ENCODE results near the gene PAQR5.
"Not testable (repeated sequence)": the region's sequence is repeated elsewhere in the genome, so short reads cannot be mapped to it uniquely, and the experiment has no call there.

Gene PAQR5

DNA sequence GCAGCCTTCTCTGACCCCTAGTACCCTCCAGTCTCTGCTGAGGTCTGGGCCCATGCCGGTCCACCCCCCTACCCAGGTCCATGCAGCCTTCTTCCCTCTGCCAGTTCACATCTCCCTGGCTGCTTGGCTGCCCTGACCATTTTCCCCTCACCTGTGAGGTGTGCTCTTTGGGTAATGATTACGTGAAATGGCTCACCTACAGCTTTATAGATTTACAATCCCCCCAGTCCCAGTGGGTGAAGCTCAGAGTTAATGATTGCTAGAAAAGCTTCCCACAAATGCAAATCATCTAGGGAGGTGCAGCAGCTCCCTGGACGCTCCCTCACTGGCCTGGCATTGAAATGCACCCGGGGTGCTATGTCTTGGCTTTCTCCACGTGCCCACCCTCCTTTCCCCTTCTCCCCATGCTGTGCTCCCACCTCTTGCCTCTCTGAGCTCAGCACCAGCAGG is 18.7 kb downstream of the PAQR5 start:
- FAIRE-seq, result no peak

DNA sequence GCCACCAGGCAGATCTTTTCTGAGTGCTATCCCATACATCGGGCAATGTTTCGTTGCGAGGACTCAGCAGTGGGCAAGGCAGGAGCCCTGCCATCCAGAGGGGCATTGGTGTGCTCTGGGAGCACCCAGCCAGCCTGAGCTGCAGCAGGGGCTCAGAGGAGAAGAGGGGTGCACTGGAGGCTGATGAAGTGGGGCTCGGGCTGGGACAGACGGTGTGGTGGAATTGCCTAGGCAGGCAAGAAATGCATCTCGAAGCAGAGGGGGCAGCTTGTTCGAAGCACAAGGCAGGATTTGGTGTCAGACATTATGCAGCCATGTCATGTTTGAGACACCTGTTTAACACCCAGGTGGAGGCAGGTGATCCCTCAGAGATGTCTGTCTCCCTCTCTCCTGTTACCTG is 19.3 kb downstream of the PAQR5 start:
- no peak for FAIRE-seq

- no peak for FAIRE-seq
Measured at GRCh38 chr15:69319384-69320375, 21.0 kb downstream of the PAQR5 start.

DNA sequence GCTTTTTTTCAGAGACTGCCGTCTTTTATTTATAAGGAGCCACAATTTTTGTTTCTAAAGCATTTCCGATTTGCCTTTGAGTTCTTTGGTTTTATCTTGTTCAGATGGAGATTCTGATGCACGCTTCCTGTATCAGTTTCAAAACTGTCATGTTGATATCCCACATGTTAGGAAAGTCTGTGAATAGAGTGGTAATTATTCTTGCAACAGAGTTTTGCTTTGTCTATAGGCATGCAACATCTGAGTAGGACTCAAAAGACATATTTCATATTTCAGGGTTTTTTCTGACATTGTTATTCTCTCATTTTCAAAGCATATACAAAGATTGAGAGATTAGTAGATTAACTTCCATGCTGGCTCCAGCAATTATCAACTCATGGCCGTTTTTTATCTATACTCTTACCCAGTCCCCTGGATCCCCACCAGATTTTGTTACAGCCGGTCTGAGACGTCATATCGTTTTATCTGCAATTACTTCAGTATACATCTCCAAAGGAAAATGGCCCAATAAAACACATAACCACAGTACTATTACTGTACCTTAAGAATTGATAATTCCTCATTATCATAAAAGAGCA is 22.4 kb downstream of the PAQR5 start:
- FAIRE-seq, result no peak

- FAIRE-seq, result no peak
Measured at GRCh38 chr15:69323893-69324430, 25.2 kb downstream of the PAQR5 start.

- FAIRE-seq, result no peak
Measured at GRCh38 chr15:69324565-69324964, 25.9 kb downstream of the PAQR5 start.

- FAIRE-seq, result no peak
Measured at GRCh38 chr15:69325456-69325971, 26.8 kb downstream of the PAQR5 start.

- FAIRE-seq, result no peak
Measured at GRCh38 chr15:69328080-69328479, 29.4 kb downstream of the PAQR5 start.

GRCh38 chr15:69328739-69329138 is 30.0 kb downstream of the PAQR5 start:
- FAIRE-seq, result no peak

GRCh38 chr15:69337138-69337537 is 38.4 kb downstream of the PAQR5 start:
- FAIRE-seq, result no peak

GRCh38 chr15:69338535-69339213 is 40.0 kb downstream of the PAQR5 start:
- FAIRE-seq, result no peak

GRCh38 chr15:69339214-69339543 is 40.5 kb downstream of the PAQR5 start:
- FAIRE-seq, result not testable (repeated sequence)

DNA sequence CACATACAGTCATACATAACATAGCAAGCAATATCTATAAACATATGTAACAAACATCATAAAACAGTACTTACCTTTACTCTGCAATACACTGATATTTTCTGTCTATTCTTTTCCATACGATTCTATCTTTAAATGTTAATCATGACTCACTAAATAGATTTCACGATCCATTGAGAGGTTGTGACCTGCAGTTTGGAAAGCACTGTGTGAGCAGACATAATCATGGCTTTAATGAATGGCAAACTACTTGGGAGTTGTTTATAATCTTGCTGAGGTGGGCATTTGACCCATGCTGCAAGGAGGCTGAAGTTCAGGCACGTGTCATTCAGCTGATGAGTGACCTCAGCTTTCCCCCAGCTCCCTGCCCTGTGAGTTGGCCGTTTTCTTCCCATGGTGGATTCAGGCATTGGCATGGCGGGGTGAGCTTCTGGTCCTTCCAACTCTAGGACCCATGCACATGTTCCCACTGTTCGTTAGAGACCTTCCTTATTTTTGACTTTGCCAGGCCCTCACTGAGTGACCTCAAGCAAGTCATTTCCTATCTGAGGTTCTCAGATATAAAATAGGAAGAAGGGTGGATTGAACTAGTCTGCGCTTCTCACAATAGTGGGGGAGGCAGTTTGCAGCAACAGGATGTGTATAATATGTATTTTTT is 41.7 kb downstream of the PAQR5 start:
- FAIRE-seq, result no peak

DNA sequence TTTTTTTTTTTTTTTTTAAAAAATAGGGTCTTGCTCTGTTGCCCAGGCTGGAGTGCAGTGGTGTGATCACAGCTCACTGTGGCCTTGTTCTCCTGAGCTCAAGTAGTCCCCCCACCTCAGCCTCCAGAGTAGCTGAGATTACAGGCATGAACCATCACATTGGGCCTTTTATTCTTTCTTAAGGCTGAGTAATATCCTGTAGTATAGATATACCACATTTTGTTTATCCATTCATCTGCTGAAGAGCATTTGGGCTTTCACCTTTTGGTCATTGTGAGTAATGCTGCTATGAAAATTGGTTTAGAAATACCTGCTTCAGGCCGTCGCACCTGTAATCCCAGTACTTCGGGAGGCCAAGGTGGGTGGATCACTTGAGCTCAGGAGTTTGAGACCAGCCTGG is 42.6 kb downstream of the PAQR5 start:
- no peak for FAIRE-seq

- FAIRE-seq, result no peak
Measured at GRCh38 chr15:69342460-69343076, 43.9 kb downstream of the PAQR5 start.

- no peak for FAIRE-seq
Measured at GRCh38 chr15:69343133-69343532, 44.4 kb downstream of the PAQR5 start.

DNA sequence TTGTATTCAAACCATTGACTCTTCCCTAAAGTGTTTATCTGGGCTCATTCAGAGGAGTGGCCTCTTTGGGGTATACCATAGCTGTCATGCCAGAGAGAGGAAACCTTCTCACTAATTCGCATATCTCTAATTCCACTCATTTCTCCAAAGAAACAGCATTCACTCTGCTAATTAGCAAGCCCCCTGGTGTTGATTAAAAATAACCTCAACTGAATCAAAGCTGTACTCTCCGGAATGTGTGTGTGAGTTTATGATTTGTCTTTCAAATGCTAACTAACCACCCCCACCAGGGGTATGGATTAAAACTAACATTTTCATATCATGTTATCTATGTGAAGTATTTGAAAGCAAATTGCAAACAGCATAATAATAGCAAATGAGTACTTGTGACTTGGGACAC is 45.5 kb downstream of the PAQR5 start:
- no peak for FAIRE-seq

- FAIRE-seq, result no peak
Measured at GRCh38 chr15:69346112-69346511, 47.4 kb downstream of the PAQR5 start.

- no peak for FAIRE-seq
Measured at GRCh38 chr15:69351333-69351732, 52.6 kb downstream of the PAQR5 start.

DNA sequence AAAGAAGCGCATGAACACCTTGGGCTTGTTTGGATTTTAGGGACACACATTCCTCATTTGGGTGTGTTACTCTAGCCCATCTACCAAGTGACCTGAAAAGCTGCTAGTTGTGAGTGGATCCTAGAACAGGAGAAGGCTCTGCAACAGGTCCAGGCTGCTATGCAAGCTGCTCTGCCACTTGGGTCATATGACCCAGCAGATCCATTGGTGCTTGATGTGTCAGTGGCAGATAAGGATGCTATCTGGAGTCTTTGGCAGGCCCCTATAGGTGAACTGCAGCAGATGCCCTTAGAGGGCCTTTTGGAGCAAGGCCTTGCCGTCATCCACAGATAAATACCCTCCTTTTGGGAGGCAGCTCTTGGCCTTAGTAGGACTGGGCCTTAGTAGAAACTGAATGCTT is 53.2 kb downstream of the PAQR5 start:
- FAIRE-seq, result no peak

DNA sequence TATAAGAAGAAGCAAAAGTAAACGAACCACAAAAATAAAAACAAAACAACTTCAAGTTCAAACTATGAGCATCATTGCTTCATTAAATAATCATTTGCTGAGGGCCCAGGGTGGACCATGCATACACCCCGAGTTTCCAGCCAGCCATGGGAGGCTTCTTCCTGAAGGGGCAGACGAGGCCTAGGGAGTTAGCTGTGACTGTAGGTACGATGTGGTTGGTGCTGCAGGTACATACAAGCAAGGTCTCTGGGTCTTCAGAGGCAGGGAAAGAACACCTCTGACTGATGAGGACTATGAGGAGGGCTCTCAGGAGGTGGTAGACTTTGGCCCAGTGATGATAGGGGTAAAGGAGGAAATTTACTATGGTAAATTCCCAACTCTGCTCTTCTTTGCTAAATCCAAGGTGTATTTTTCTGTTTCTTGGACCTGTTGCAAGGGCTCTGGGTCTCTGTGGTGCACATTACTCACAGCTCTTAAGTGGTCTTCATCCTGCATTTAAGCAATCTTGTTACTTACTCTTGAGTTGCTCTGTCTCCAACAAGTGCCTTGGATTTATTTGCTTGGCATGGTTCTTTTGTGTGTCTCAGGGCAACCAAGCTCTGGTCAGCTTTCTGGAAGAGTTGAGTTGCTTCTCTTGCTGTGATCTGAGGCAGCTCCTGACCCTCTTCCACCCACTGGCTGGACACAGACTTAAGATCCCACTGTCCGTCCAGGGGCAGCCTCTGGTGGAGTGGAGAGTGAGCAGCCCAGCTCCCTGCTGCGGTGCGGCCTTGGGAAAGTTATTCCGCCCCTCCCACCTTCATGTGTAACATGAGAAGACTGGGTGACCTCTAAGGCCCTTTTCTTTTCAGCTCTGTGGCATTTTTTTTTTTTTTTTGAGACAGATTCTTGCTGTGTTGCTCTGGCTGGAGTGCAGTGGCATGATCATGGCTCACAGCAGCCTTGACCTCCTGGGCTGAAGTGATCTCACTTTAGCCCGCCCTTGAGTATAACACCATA is 59.4 kb downstream of the PAQR5 start:
- FAIRE-seq, result no peak
